ENCODE measurements around the gene SH2D1B.
"Not testable (repeated sequence)": the region's sequence is repeated elsewhere in the genome, so short reads cannot be mapped to it uniquely, and the experiment has no call there.

DNA sequence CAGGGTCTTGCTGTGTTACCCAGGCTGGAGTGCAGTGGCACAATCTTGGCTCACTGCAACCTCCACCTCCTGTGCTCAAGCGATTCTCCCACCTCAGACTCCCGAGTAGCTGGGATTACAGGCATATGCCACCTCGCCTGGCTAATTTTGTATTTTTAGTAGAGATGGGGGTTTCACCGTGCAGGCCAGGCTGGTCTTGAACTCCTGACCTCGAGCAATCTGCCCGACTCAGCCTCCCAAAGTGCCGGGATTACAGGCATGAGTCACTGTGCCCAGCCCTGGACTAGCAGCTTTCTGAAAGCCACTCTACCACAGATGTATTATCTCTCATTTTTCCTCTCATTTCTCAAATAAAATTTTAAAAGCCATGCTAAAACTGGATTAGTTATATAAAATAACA, 6.6 kb upstream of the SH2D1B start:
- TF ChIP-seq, protein P1, sequence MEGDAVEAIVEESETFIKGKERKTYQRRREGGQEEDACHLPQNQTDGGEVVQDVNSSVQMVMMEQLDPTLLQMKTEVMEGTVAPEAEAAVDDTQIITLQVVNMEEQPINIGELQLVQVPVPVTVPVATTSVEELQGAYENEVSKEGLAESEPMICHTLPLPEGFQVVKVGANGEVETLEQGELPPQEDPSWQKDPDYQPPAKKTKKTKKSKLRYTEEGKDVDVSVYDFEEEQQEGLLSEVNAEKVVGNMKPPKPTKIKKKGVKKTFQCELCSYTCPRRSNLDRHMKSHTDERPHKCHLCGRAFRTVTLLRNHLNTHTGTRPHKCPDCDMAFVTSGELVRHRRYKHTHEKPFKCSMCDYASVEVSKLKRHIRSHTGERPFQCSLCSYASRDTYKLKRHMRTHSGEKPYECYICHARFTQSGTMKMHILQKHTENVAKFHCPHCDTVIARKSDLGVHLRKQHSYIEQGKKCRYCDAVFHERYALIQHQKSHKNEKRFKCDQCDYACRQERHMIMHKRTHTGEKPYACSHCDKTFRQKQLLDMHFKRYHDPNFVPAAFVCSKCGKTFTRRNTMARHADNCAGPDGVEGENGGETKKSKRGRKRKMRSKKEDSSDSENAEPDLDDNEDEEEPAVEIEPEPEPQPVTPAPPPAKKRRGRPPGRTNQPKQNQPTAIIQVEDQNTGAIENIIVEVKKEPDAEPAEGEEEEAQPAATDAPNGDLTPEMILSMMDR (IDR thresholded peaks at IDR 0.05) = not testable (repeated sequence)
- not testable (repeated sequence) for TF ChIP-seq POLR2A (IDR thresholded peaks at IDR 0.05)
